GM21528 (cell line): ENCODE data around the gene RIPPLY2.

Source experiments
- ATAC-seq: cut with Tn5 transposase; IDR thresholded peaks from one replicate; pipeline ENCODE4 v1.9.1; 2021; ENCODE audit warnings: mild to moderate bottlenecking, moderate library complexity; ENCODE audit not compliant: unreplicated experiment, low FRiP score

The RIPPLY2 gene

GRCh38 chr6:83859410-83860358 is 6.5 kb downstream of the RIPPLY2 start, which contains the start of gene CYB5R4:
Gene CYB5R4 (plus strand): TSS chr6:83859689. CDS start chr6:83859783, 94 bp downstream.
- ATAC-seq: peak; percentile 98

GRCh38 chr6:83860359-83860755 is 7.2 kb downstream of the RIPPLY2 start:
- no peak for ATAC-seq

GRCh38 chr6:83860782-83861495 is 7.8 kb downstream of the RIPPLY2 start:
- no peak for ATAC-seq

- no peak for ATAC-seq
Observed at GRCh38 chr6:83862776-83863471, 9.8 kb downstream of the RIPPLY2 start.

GRCh38 chr6:83867043-83867442 is 13.9 kb downstream of the RIPPLY2 start:
- no peak for ATAC-seq

- no peak for ATAC-seq
Observed at GRCh38 chr6:83867527-83868161, 14.5 kb downstream of the RIPPLY2 start.

GRCh38 chr6:83868639-83869038 is 15.5 kb downstream of the RIPPLY2 start:
- ATAC-seq: no peak

GRCh38 chr6:83870649-83871048 is 17.5 kb downstream of the RIPPLY2 start:
- no peak for ATAC-seq

- ATAC-seq: no peak
Observed at GRCh38 chr6:83872386-83873118, 19.4 kb downstream of the RIPPLY2 start.

GRCh38 chr6:83873869-83874268 is 20.7 kb downstream of the RIPPLY2 start:
- no peak for ATAC-seq

GRCh38 chr6:83875843-83876242 is 22.7 kb downstream of the RIPPLY2 start:
- ATAC-seq: no peak

GRCh38 chr6:83878902-83879644 is 25.9 kb downstream of the RIPPLY2 start:
- no peak for ATAC-seq

GRCh38 chr6:83879746-83880145 is 26.6 kb downstream of the RIPPLY2 start:
- ATAC-seq: no peak

- ATAC-seq: no peak
Observed at GRCh38 chr6:83883240-83883639, 30.1 kb downstream of the RIPPLY2 start.

GRCh38 chr6:83884523-83884922 is 31.4 kb downstream of the RIPPLY2 start:
- peak; percentile 76 for ATAC-seq

GRCh38 chr6:83885984-83886383 is 32.8 kb downstream of the RIPPLY2 start:
- ATAC-seq: no peak

- no peak for ATAC-seq
Observed at GRCh38 chr6:83889621-83890020, 36.5 kb downstream of the RIPPLY2 start.

- ATAC-seq: no peak
Observed at GRCh38 chr6:83890520-83890919, 37.4 kb downstream of the RIPPLY2 start.

- no peak for ATAC-seq
Observed at GRCh38 chr6:83891586-83891985, 38.4 kb downstream of the RIPPLY2 start.
